Nephron (organoid): Measurements from ENCODE around the gene FBN1.

ENCODE experiments used
- H3K27ac Mint-ChIP-seq, 3 experiments: 2 replicates each; pipeline ENCODE4 v1.8.0; 2020; ENCODE audit warnings: mixed read lengths in 3 of 3, mild to moderate bottlenecking in 2 of 3, moderate library complexity in 1 of 3
- H3K27me3 Mint-ChIP-seq: 2 replicates; pipeline ENCODE4 v1.8.0; 2021; ENCODE audit warnings: low read depth, mild to moderate bottlenecking, moderate library complexity, mixed read lengths
- H3K36me3 Mint-ChIP-seq: 2 replicates; pipeline ENCODE4 v1.8.0; 2020; ENCODE audit warnings: low read depth, mixed read lengths
- H3K4me1 Mint-ChIP-seq: 2 replicates; pipeline ENCODE4 v1.8.0; 2020; ENCODE audit warnings: mixed read lengths
- H3K4me3 Mint-ChIP-seq, 3 experiments: 2 replicates each; pipeline ENCODE4 v1.8.0; 2020; ENCODE audit warnings: mild to moderate bottlenecking in 3 of 3, mixed read lengths in 3 of 3, moderate library complexity in 2 of 3
- H3K9me3 Mint-ChIP-seq: 2 replicates; pipeline ENCODE4 v1.8.0; 2020; ENCODE audit warnings: mixed read lengths
- TF ChIP-seq, protein P1 (sequence below), 3 experiments: fragments of 200-600 bp; sonication (generic); IDR thresholded peaks; one replicate each; pipeline ENCODE4 v1.5.0; 2021; ENCODE audit warnings: antibody characterized with exemption in 3 of 3; ENCODE audit not compliant: unreplicated experiment in 3 of 3

FBN1 gene

GRCh38 chr15:48384616-48385015, 260.9 kb downstream of the FBN1 start:
- H3K36me3 Mint-ChIP-seq = no peaks in the 10 kb centered on the region
- H3K4me3 Mint-ChIP-seq = no peak overlapping the region
- no peaks in the 10 kb centered on the region for H3K27me3 Mint-ChIP-seq
- TF ChIP-seq, protein P1, sequence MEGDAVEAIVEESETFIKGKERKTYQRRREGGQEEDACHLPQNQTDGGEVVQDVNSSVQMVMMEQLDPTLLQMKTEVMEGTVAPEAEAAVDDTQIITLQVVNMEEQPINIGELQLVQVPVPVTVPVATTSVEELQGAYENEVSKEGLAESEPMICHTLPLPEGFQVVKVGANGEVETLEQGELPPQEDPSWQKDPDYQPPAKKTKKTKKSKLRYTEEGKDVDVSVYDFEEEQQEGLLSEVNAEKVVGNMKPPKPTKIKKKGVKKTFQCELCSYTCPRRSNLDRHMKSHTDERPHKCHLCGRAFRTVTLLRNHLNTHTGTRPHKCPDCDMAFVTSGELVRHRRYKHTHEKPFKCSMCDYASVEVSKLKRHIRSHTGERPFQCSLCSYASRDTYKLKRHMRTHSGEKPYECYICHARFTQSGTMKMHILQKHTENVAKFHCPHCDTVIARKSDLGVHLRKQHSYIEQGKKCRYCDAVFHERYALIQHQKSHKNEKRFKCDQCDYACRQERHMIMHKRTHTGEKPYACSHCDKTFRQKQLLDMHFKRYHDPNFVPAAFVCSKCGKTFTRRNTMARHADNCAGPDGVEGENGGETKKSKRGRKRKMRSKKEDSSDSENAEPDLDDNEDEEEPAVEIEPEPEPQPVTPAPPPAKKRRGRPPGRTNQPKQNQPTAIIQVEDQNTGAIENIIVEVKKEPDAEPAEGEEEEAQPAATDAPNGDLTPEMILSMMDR (IDR thresholded peaks at IDR 0.05; ENCODE audit: unreplicated experiment in 3 of 3) = no peak
- H3K9me3 Mint-ChIP-seq = no peaks in the 10 kb centered on the region
- peak overlapping the region; percentile 52 to 93 (median 93) for H3K27ac Mint-ChIP-seq
- H3K4me1 Mint-ChIP-seq = peaks cover 34% of the 10 kb centered on the region

DNA sequence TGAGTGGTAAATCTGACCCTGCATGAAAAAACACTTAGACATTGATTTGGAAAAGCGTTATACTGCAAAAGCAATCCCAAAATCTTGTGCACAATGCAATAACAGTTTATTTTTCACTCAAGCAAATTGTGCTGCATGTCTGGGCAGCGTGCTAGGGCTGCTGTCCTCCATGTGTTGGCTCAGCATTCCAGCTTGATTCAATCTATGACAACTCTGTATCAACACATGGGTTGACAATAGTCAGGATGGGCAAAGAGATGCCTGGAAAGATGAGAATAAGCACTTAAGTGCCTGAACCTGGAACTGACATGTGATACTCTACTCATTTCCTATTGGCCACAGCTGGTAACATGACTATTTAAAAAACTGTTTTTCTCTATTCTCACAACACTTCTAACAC, 262.5 kb downstream of the FBN1 start:
- Mint-ChIP-seq H3K9me3 (peaks cover 2% of the 10 kb centered on the region), H3K4me3 (no peak overlapping the region), H3K27ac (no peak overlapping the region), H3K27me3 (no peaks in the 10 kb centered on the region), H3K4me1 (peaks cover 18% of the 10 kb centered on the region), H3K36me3 (no peaks in the 10 kb centered on the region)
- TF ChIP-seq, protein P1 (IDR thresholded peaks at IDR 0.05; ENCODE audit: unreplicated experiment in 3 of 3) = no peak

DNA sequence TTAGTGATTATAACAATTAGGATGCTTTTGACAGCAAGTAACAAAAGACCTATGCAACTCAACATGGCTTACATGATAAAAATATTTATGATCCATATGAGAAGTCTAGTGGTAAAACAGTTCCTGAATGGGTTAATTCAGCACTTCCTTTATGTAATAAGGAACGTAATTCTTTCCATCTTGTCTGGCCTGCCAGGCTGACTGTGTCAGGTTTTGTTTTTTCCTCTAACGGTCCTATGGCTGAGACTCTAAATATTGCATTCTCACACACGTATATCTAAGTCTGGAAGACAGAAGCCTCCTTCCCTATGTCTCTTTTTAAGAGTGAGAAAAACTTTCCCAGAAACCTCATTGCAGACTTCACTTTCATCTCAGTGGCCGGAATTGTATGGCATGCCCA, 263.6 kb downstream of the FBN1 start:
- peaks cover 8% of the 10 kb centered on the region for H3K9me3 Mint-ChIP-seq
- H3K27me3 Mint-ChIP-seq = no peaks in the 10 kb centered on the region

DNA sequence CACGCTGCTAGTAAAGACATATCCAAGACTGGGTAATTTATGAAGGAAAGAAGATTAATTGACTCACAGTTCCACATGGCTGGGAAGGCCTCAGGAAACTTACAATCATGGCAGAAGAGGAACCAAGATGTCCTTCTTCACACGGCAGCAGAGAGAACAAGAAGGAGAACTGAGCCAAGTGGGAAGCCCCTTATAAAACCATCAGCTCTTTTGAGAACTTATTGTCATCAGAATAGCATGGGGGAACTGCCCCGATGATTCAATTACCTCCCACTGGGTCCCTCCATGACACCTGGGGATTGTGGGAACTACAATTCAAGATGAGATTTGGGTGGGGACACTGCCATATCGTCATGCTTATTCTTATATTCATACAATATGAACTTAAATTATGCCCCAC, 265.3 kb downstream of the FBN1 start:
- Mint-ChIP-seq H3K36me3 (no peaks in the 10 kb centered on the region), H3K9me3 (peaks cover 8% of the 10 kb centered on the region), H3K27ac (no peak overlapping the region), H3K27me3 (no peaks in the 10 kb centered on the region), H3K4me1 (peaks cover 7% of the 10 kb centered on the region), H3K4me3 (no peak overlapping the region)
- TF ChIP-seq, protein P1 (IDR thresholded peaks at IDR 0.05; ENCODE audit: unreplicated experiment in 3 of 3) = no peak

More for the DNA sequence above, 263.6 kb downstream of the FBN1 start:
- peaks cover 14% of the 10 kb centered on the region for H3K4me1 Mint-ChIP-seq
- TF ChIP-seq, protein P1 (IDR thresholded peaks at IDR 0.05; ENCODE audit: unreplicated experiment in 3 of 3) = no peak
- no peak overlapping the region for H3K4me3 Mint-ChIP-seq
- peak overlapping the region in 1 of 3 experiments; percentile 66 for H3K27ac Mint-ChIP-seq
- H3K36me3 Mint-ChIP-seq = no peaks in the 10 kb centered on the region

GRCh38 chr15:48375767-48376166, 269.7 kb downstream of the FBN1 start:
- TF ChIP-seq, protein P1 (IDR thresholded peaks at IDR 0.05; ENCODE audit: unreplicated experiment in 3 of 3) = no peak
- peak overlapping the region in 1 of 3 experiments; percentile 3 for H3K27ac Mint-ChIP-seq
- peaks cover 8% of the 10 kb centered on the region for H3K9me3 Mint-ChIP-seq
- H3K4me3 Mint-ChIP-seq = no peak overlapping the region
- peaks cover 13% of the 10 kb centered on the region for H3K4me1 Mint-ChIP-seq
- no peaks in the 10 kb centered on the region for H3K27me3 Mint-ChIP-seq
- no peaks in the 10 kb centered on the region for H3K36me3 Mint-ChIP-seq

DNA sequence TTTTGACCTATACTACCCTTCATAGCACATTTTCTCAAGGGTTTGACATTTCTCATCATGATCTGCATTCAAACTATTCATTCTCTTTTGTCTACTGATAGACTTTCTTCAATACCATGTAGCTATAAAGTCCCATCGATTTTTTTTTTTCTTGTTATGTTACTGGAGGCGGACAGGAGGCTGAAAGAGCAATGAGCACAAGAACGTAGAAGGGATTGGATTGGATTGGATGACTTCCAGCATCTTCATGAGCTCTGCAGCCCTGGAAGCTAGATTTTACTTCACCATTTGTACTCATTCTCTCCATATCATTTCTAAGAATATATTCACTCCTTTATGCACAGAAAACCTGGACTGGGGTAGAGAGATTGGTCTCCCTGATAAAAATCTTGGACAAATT, 271.0 kb downstream of the FBN1 start:
- peak overlapping the region in 2 of 3 experiments; percentile 55 to 84 for H3K27ac Mint-ChIP-seq
- TF ChIP-seq, protein P1 (IDR thresholded peaks at IDR 0.05; ENCODE audit: unreplicated experiment in 3 of 3) = no peak
- H3K9me3 Mint-ChIP-seq = peaks cover 8% of the 10 kb centered on the region
- H3K27me3 Mint-ChIP-seq = no peaks in the 10 kb centered on the region
- no peaks in the 10 kb centered on the region for H3K36me3 Mint-ChIP-seq
- no peak overlapping the region for H3K4me3 Mint-ChIP-seq
- H3K4me1 Mint-ChIP-seq = peaks cover 13% of the 10 kb centered on the region
